Mononuclear cell (primary cell): ENCODE measurements around the gene PRR30. TPM values are rescaled to one million over a fixed set of nuclear protein-coding genes. Genes with fewer than 3 reads are reported as not detected.

Experiments
- H3K27me3 ChIP-seq: 2 replicates; pipeline ENCODE4 v1.6.0; 2011; ENCODE audit warnings: low read length, control low read depth; ENCODE audit not compliant: insufficient read depth
- H3K4me1 ChIP-seq: 2 replicates; pipeline ENCODE4 v1.5.1; 2011; ENCODE audit warnings: mild to moderate bottlenecking, low read length, control low read depth; ENCODE audit not compliant: insufficient read depth
- H3K4me3 ChIP-seq: 2 replicates; pipeline ENCODE4 v1.5.1; 2011; ENCODE audit warnings: mild to moderate bottlenecking, low read length, moderate library complexity
- H3K9me3 ChIP-seq: 2 replicates; pipeline ENCODE4 v1.5.1; 2011; ENCODE audit warnings: low read depth, mild to moderate bottlenecking, control low read depth, low read length
- total RNA-seq: library from RNA; depleted of rRNA; stranded (reverse); fragments of >200 nt; gene quantifications from one replicate; pipeline ENCODE4 v1.2.3, GENCODE V29; 2012

The PRR30 gene
- total RNA-seq, 1 donor = not detected

DNA sequence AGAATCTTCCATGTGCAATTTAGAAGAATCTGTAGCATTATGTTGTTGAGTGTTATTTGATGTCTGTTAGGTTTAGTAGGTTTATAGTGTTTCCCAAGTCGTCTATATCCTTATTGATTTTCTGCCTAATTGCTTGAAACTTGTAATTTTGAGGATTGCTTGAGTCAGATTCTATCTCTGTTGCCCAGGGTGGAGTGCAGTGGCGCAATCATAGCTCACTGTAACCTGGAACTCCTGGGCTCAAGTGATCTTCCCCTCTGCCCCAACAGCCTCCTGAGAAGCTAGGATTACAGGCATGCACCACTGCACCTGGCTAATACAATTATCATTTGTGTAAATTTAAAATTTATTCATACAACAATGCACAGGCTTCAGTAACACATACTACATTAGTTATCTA is 6.5 kb upstream of the PRR30 start:
- Histone ChIP-seq H3K9me3 (no peaks in the 10 kb centered on the region), H3K4me3 (no peak overlapping the region), H3K4me1 (no peaks in the 10 kb centered on the region), H3K27me3 (no peaks in the 10 kb centered on the region)

DNA sequence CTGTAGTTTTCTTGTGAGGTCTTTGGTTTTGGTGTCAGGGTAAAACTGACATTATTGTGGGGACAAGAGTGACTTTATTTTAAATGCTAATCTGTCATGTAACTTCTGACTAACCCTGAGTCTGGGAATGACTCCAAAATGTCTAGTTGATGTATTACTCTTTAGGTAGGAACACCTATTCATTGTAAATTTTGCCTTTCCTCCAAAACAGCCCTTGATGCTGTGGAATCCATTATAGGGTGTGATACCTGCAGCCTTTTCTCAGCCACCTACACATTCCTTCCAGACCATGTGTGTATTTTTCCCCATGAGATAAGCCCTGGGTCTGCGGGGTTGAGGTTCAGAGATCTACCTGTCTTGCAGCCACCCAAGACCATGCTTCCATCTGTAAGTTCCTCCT is 4.1 kb upstream of the PRR30 start:
- Histone ChIP-seq H3K9me3 (no peaks in the 10 kb centered on the region), H3K4me3 (no peak overlapping the region), H3K27me3 (no peaks in the 10 kb centered on the region), H3K4me1 (no peaks in the 10 kb centered on the region)

DNA sequence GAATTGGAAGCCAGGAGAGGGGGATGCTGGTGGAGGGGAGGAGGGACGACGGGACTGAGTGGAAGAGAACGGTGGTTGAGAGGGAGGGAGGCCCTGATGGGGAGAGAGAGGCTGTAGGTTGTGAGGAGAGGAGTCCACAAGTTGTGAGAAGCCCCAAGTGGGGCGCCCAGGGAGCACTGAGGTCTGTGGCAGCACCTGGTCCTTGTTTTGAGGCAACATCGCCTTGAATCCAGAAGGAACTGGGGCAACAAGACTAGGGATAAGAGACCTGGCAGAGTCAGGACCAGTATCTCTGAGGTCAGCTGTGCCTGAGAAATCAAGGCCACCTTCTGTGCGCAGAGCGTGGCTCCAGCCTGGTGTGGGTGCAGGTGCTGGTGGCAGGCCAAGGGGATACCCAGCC is 1.1 kb downstream of the PRR30 start:
- H3K4me1 ChIP-seq = peaks cover 13% of the 10 kb centered on the region
- H3K27me3 ChIP-seq = no peaks in the 10 kb centered on the region
- H3K9me3 ChIP-seq = no peaks in the 10 kb centered on the region
- H3K4me3 ChIP-seq = no peak overlapping the region

DNA sequence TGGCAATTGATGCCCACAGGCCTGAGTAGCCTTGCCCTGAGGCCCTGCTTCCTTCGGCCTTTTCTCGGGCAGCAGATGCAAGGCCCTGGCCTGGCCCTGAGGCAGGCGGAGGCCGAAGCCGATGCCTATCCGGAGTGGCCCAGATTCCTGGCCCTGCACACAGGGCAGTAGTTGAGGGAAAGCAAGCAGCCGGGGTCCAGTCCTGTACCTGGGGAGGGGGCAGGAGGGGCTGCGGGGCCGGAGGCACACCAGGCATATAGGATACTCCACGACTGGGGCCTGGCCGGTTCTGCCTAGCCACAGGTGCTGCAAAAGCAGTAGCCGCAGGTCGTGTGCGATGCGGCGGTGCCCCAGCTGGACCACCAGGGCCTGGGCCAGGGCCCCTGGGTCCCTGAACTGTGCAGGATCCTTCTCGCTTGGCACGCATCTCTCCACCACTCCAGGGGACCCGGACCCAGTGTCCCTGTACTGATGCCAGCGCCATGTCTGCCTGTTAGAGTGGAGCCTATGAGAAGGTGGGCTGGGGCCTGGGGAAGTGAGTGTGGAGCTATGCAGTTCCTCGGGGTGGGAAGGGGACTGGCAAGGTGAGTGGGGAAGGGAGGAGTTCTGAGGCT is 1.8 kb downstream of the PRR30 start:
- Histone ChIP-seq H3K4me3 (no peak overlapping the region), H3K27me3 (no peaks in the 10 kb centered on the region), H3K9me3 (no peaks in the 10 kb centered on the region), H3K4me1 (peaks cover 18% of the 10 kb centered on the region)

DNA sequence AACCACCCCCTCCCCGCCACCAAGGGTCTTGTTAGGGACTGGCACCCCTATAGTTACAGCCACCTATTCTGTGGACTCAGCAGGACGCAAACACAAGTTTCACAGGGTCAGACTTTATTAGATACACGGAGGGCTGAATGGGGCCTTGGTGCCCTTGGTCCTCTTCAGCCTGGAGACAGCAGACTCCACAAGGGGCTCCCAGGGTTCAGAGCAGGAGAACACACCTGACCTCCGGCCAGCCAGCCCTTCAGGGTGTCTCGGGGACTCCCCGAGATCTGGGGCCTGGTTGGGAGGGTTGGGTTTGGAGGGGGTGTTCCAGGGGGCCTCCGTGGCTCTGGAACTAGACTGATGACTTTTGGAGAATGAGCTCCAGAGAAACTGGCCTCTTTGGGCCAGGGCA is 2.5 kb downstream of the PRR30 start:
- H3K27me3 ChIP-seq = no peaks in the 10 kb centered on the region
- no peak overlapping the region for H3K4me3 ChIP-seq
- no peaks in the 10 kb centered on the region for H3K9me3 ChIP-seq
- peaks cover 18% of the 10 kb centered on the region for H3K4me1 ChIP-seq

DNA sequence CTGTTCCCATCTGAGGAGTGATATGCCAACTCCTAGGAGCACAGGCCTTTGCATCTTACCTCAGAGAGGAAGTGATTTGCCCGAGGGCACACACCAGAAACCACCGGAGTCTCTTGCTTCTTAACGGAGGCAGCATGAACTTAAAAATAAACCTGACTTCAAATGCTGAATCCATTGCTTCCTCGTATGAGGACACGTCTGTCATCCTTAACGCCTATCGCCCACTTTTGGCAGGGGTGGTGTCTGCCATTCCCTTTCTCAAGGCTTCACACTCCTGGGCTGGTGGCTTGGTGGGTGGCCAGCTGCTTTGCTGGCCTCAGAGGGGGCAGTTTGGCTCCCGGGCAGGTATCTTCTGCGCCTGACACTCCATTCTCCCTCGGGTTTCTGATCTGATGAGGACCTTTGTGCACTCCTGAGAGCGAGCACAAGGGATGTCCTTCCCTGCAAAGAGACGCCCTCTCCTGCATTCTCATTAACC is 3.7 kb downstream of the PRR30 start:
- no peak overlapping the region for H3K4me3 ChIP-seq

DNA sequence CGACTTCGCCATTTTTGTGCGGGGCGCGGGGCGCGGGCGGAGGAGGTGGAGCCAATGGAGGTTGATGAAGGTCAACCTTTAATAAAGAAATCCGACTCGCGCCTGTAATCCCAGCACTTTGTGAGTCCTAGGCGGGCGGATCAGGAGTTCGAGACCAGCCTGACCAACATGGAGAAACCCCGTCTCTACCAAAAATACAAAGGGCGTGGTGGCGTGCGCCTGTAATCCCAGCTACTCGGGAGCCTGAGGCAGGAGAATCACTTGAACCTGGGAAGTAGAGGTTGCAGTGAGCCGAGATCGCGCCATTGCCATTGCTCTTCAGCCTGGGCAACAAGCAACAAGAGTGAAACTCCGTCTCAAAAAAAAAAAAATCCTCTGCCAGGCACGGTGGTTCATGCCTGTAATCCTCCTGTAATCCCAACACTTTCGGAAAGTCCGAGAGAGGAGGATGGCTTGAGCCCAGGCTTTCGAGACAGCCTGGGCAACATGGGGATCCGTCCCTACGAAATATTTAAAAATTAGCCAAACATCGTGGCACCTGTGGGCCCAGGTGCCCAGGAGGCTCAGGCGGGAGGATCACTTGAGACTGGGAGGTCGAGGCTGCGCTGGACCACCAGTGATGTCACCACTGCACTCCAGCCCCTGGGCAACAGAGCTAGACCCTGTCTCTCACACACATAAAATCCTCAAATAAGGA is 4.3 kb downstream of the PRR30 start:
- H3K27me3 ChIP-seq = no peaks in the 10 kb centered on the region
- H3K9me3 ChIP-seq = no peaks in the 10 kb centered on the region
- peaks cover 18% of the 10 kb centered on the region for H3K4me1 ChIP-seq
- peak overlapping the region; percentile 95 for H3K4me3 ChIP-seq

More for the DNA sequence above, 3.7 kb downstream of the PRR30 start:
- Histone ChIP-seq H3K9me3 (no peaks in the 10 kb centered on the region), H3K4me1 (peaks cover 18% of the 10 kb centered on the region), H3K27me3 (no peaks in the 10 kb centered on the region)

DNA sequence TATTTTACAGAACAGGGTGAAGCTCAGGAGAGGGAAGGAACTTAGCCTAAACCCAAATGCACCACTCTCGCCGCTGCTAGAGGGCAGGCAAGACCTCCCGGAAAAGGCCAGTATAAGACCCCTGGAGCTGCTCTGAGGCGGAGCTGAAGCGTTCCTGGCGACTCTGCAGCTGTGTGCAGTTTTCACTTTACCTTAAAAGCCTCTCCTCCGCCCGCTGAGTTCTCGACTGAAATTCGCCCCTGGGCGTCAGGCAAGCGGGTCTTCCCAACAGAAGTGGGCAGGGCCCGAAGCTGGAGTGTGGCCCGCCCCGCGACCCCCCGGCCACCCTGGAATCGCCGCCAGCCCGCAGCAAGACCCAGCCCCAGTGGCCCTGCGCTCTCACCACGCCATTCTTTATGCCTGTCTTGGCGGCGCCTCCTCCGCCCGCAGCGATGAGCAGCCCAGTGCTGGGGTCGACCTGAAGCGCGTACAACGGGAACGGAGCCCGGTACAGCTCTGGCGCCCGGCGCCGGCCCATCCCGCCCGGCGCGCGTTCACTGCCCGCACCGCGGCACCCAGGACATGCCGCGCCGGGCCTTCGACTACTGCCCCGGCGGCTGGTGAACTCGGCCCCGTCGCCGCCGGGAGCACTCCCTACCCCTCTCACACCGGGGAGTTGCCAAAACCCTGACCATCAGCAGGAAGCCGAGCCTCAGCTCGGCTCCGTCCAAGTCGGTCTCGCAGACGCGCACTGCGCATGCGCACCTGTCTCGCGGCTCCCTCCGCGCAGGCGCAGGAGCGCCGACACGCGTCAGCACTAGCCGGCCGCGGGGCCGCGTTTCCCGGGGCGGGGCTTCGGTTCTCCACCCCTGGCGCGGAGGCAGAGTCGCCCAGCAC is 5.1 kb downstream of the PRR30 start, which contains the start of gene PREB:
PREB (minus strand) TSS at position 732 of the 876 bp plus-strand sequence; CDS start at position 517, 215 bp downstream.
- Histone ChIP-seq H3K9me3 (no peaks in the 10 kb centered on the region), H3K4me3 (peak within 1 kb of the TSS; percentile 95)

DNA sequence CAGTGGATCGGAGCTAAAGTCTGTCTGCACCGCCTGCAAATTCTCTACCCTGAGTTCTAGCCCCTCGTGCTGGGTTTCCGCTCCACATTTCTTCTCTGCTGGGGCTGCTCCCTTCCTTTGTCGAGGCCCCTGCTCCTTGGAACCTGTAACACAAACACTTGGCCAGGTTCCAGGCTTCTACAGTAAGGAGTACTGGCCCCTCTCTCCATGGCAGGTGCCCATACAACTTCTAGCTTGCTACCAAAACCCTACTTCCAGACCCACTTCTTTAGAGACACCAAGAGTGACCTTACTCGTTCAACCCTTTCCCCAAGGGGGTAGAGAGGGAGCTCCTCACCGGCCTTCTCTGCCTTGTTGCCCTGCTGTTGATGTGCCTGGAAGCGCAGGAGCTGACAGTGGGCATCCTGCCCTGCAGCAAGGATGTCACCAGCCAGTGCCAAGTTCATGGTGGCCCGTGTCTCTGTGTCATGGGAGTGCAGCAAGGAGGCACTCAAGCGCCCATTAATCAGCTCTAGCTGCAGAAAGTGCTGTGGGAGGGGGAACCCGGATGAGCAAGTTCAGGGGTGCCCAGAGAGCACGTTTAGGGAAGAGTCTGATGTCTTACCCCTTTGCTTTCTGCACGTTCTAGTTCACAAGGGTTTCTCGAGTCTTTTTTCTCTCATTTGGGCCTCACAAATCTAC is 5.9 kb downstream of the PRR30 start:
- Histone ChIP-seq H3K9me3 (no peaks in the 10 kb centered on the region), H3K4me3 (peak overlapping the region; percentile 95), H3K4me1 (peaks cover 18% of the 10 kb centered on the region), H3K27me3 (no peaks in the 10 kb centered on the region)

More for the DNA sequence above, 5.1 kb downstream of the PRR30 start, which contains the start of gene PREB:
- Histone ChIP-seq H3K4me1 (peaks cover 18% of the 10 kb centered on the region), H3K27me3 (no peaks in the 10 kb centered on the region)

DNA sequence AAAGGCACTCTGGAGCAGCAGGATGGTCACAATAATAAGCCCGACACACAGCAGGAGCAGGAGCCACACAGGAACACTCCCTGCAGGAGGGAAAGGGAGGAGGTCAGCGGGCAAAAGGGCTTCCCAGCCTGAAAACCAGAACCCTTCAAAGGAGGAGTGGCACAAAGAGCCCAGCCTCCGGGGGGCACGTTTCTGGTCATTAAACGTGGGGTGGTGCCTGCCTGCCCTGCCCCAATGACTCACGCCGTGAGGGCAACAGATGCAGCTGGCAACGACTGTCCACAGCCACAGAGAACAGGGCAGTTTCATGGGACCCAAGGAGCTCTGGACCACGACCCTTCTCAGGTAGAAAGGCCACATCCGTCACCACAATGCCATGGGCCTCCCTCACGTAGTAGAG is 7.8 kb downstream of the PRR30 start:
- peaks cover 18% of the 10 kb centered on the region for H3K4me1 ChIP-seq
- no peaks in the 10 kb centered on the region for H3K27me3 ChIP-seq
- H3K9me3 ChIP-seq = no peaks in the 10 kb centered on the region
- H3K4me3 ChIP-seq = no peak overlapping the region

DNA sequence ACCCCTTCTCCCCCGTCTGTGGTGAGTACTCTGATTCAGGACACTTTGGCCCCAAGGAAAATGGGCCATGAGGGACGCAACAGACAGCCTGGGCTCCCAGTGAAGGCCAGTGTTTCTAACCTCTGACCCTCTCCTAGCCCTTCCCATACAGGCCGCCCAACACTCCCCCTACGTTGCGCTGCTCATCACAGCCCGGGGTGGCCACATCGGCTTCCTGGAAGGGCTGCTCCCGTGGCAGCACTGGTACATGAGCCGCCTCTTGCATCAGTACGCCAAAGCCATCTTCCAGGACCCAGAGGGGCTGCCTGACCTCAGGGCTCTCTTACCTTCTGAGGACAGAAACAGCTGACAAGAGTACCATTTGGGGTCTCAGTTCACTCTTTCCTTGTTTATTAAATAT is 8.8 kb downstream of the PRR30 start:
- no peaks in the 10 kb centered on the region for H3K9me3 ChIP-seq
- no peak overlapping the region for H3K4me3 ChIP-seq
- H3K27me3 ChIP-seq = no peaks in the 10 kb centered on the region
- peaks cover 18% of the 10 kb centered on the region for H3K4me1 ChIP-seq

DNA sequence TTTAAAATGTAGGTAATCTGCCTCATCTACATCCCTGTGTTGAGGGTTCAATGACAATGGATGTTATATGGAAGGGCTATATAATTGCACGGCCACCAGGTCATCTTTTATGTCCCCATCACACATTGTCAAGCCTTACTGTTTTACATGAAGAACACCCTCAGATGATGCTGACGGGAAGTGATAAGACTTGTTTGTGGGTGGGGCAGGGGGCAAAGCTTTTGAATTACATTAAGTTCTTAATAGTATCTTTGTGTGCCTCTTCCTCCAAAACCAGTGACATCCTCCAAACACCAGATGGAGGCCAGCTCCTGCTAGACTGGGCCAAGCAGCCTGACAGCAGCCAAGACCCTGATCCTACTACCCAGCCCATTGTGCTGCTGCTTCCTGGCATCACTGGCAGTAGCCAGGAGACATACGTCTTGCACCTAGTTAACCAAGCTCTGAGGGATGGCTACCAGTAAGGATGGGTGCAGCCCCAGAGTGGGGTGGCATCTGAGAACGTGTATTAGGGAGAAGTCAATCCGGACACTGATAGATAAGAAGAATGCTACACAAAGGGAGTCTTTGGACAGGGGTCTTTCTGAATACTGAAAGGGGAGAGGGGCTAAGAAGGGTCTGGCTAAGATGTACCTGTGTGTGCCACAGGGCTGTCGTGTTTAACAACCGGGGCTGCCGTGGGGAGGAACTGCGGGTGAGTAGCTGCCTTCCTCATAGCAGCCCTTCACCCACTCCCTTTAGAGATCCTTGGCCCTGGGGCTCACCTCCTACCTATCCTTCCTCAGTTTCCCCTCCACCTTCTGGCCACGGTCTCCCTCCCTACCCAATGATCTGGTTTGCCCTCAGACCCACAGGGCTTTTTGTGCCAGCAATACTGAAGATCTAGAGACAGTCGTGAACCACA is 10.3 kb downstream of the PRR30 start:
- no peak overlapping the region for H3K4me3 ChIP-seq
- H3K4me1 ChIP-seq = peaks cover 15% of the 10 kb centered on the region
- no peaks in the 10 kb centered on the region for H3K9me3 ChIP-seq
- no peaks in the 10 kb centered on the region for H3K27me3 ChIP-seq

DNA sequence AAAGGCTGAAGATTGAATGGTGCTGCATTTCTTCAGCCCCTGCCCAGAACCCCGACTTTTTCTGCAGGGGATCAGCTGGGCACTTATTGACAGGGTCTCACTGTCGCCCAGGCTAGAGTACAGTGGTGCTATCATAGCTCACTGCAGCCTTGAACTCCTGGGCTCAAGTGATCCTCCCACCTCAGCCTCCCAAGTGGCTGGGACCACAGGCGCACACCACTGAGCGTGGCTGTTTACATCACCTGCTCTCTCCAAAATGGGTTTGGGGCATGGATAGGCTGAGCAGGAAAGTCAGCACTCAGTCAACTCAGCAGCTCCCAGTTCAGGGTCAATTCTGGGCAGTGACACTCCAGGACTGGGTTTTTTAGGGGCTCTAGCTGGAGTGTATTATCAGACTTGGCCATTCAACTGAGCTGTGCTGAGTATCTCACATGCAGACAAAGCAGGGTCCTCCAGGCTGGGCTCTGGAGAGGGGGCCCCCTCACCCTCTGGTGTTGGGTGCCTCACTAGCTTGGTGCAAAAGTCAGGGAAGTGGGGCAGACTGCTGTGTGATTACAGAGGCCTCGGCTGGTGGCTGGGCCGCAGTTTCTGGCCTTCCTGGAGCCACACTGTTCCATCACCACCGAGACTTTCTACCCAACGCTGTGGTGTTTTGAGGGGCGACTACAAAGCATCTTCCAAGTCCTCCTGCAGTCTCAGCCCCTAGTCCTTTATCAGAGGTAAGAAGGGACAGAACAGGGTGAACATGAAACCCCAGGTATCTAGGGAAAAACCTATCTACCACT is 11.1 kb downstream of the PRR30 start:
- Histone ChIP-seq H3K9me3 (no peaks in the 10 kb centered on the region), H3K4me3 (no peak overlapping the region), H3K4me1 (peaks cover 13% of the 10 kb centered on the region), H3K27me3 (no peaks in the 10 kb centered on the region)
